PC-3 (cell line): ENCODE data around the gene ARHGEF2.

Source experiments
- EZH2 ChIP-seq: fragments of 300-600 bp; sonication (generic); IDR thresholded peaks from one replicate; pipeline ENCODE4 v1.6.1; 2017; ENCODE audit warnings: antibody characterized with exemption, mild to moderate bottlenecking, low read length; ENCODE audit not compliant: unreplicated experiment
- EZH2phosphoT487 ChIP-seq: fragments of 300-600 bp; sonication (generic); IDR thresholded peaks from 2 replicates; pipeline ENCODE4 v1.6.1; 2018; ENCODE audit warnings: mild to moderate bottlenecking, antibody characterized with exemption, low read length, borderline replicate concordance
- TF ChIP-seq, protein P1 (sequence below): fragments of 300-600 bp; sonication (generic); conservative IDR thresholded peaks from 2 replicates; pipeline ENCODE4 v1.5.1; 2017; ENCODE audit warnings: antibody characterized with exemption, low read depth, mild to moderate bottlenecking, low read length

DNA sequence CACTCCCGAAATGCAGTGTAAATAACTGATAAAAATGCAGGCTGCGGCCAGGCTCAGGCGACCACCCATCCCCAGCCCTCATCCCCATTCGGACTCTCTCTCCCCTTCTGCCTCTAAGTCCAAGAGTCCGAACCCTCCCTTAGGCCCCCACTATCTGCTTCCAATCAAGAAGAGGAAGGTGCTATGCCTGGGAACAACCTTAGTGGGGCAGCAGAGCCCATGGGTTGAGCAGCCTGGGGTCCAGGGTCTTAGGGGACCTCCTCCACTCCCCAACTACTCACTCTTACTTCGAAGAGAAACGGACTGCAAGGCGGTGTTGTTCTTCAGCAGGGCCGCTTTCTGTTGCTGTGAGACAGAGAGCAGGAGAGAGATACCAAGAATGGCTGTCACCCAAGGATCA is 12.2 kb downstream of the ARHGEF2 start:
- TF ChIP-seq, protein P1, sequence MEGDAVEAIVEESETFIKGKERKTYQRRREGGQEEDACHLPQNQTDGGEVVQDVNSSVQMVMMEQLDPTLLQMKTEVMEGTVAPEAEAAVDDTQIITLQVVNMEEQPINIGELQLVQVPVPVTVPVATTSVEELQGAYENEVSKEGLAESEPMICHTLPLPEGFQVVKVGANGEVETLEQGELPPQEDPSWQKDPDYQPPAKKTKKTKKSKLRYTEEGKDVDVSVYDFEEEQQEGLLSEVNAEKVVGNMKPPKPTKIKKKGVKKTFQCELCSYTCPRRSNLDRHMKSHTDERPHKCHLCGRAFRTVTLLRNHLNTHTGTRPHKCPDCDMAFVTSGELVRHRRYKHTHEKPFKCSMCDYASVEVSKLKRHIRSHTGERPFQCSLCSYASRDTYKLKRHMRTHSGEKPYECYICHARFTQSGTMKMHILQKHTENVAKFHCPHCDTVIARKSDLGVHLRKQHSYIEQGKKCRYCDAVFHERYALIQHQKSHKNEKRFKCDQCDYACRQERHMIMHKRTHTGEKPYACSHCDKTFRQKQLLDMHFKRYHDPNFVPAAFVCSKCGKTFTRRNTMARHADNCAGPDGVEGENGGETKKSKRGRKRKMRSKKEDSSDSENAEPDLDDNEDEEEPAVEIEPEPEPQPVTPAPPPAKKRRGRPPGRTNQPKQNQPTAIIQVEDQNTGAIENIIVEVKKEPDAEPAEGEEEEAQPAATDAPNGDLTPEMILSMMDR: no peak; the same call in 1 of the 2 replicates
- TF ChIP-seq EZH2 (no peak), EZH2phosphoT487 (no peak)
